LNCaP clone FGC (cell line): ENCODE measurements around the gene GTSE1.

Experiments used
- DNase-seq: peaks from one replicate; pipeline ENCODE4 v3.0.0-alpha.2; 2011; ENCODE audit warnings: low read depth
- H3K4me3 ChIP-seq: 2 replicates; pipeline ENCODE4 v1.5.1; 2011; ENCODE audit warnings: mild to moderate bottlenecking, low read depth, low read length, control low read depth
- TF ChIP-seq, protein P1 (sequence below): IDR thresholded peaks from 2 replicates; pipeline ENCODE4 v1.5.1; 2012; ENCODE audit warnings: mild to moderate bottlenecking; ENCODE audit not compliant: control insufficient read depth, insufficient read depth; ENCODE audit errors: extremely low read depth

Gene GTSE1

DNA sequence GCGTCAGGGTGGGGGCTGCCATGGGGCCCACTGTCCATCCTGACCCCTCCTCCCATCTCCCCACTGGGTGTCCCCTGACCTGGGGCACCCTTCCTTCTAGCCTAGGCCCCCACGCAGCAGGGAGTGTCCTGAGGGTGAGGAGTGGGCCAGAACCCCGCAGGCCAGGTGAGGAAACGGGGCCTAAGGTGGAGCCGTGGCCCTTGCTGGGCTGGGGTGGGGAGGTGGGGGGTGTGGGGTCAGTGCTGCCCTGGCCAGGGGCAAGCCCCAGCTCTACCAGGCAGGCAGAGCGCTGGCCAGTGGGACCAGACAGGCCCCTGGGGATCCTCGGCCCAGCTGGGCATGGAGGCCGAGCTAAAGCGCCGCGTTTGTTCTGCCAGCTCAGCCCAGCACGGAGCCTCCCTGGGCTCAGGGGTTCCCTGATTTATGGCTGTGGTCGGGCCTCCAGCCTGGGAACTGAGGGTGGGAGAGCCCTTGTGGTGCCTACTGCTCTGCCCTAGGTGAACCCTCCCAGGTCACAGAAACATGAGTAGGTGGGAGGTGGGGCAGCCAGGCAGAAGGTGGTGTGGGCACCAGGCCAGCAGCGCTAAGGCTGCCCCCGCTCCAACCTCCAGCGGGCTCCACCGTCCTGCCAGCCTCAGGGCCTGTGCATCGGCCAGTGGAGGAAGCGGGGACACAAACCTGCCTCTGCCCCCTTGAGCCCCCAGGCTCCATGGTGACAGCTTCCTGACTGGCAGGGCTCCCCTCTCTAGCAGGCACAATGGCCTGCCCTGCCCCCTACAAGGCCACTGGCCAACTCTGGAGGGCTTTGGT lies 61.2 kb downstream of the GTSE1 start:
- no peak overlapping the region for H3K4me3 ChIP-seq
- no peak for DNase-seq
- TF ChIP-seq, protein P1, sequence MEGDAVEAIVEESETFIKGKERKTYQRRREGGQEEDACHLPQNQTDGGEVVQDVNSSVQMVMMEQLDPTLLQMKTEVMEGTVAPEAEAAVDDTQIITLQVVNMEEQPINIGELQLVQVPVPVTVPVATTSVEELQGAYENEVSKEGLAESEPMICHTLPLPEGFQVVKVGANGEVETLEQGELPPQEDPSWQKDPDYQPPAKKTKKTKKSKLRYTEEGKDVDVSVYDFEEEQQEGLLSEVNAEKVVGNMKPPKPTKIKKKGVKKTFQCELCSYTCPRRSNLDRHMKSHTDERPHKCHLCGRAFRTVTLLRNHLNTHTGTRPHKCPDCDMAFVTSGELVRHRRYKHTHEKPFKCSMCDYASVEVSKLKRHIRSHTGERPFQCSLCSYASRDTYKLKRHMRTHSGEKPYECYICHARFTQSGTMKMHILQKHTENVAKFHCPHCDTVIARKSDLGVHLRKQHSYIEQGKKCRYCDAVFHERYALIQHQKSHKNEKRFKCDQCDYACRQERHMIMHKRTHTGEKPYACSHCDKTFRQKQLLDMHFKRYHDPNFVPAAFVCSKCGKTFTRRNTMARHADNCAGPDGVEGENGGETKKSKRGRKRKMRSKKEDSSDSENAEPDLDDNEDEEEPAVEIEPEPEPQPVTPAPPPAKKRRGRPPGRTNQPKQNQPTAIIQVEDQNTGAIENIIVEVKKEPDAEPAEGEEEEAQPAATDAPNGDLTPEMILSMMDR = no peak

DNA sequence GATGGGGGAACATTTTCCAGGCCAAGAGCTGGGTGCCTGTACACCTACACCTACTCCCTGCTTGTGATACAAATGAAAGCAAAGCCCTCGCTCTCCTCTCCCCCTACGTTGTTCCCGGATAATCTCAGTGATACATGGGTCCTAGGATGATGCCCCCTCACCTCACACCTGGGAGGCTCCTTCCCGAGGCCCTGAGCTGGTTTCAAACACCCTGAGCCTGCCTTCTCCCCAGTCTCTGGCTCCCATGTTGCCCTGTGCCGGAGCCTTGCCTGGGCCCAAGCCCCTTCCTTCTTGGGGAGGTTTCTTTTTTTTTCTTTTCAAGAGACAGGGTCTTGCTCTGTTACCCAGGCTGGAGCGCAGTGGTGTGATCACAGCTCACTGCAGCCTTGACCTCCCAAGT lies 62.1 kb downstream of the GTSE1 start:
- no peak overlapping the region for H3K4me3 ChIP-seq
- TF ChIP-seq, protein P1 = no peak
- DNase-seq = no peak

DNA sequence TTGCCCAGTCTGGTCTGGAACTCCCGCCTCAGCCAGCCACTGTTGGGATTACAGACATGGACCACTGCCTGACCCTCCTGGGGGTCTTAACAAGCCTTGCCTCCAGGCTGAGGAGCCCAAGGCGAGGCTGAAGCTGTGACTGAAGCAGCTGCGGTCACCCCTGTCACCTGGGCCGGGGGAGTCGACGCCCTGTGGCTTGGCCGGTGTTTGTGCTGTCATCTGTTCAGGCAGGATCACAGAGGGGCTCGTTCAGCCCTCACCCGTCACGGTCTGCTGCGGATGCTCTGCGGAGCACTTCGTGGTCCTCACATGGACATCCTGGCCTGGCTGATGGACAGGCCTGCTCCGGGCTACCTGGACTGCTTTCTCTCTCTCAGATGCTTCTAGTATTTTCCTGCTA lies 62.7 kb downstream of the GTSE1 start:
- DNase-seq = no peak
- H3K4me3 ChIP-seq = no peak overlapping the region
- TF ChIP-seq, protein P1 = no peak

DNA sequence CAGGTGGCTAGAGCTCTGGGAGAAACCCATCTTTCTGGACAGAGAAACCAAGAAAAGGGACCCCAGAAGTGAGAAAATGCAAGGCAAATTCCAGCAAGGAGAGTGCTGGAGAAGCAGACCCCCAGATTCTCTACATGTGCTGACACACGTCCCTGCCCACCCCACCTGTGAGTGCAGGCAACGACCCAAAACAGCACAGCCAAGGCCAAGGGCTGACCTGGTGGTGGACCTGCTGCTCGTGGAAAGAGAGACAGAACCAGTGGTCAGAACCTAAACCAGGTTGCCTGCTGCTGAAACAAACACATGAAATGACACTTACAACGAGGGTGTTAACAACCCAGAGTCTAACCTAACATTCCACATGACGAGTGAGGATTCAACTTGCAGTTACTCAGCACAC lies 63.4 kb downstream of the GTSE1 start:
- no peak overlapping the region for H3K4me3 ChIP-seq
- TF ChIP-seq, protein P1 = no peak
- no peak for DNase-seq

DNA sequence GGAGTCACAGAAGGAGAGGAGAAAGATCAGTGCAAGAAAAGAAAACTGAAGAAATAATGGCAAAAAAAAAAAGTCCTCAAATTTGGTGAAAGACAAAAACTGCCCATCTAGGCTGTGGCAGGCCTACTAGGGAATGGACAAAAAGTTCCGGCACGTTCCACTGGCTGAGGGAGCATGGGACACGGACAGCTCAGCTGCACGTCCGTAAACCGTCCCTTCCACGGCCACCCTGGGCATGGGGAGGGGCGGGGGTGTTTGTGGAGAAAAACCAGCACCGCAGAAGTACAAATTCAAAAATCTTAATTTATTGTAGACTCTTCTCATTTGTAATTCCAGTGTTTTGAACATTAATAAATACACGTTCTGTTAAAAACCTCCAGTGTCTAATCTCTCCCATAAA lies 64.2 kb downstream of the GTSE1 start:
- H3K4me3 ChIP-seq = no peak overlapping the region
- TF ChIP-seq, protein P1 = no peak
- no peak for DNase-seq

DNA sequence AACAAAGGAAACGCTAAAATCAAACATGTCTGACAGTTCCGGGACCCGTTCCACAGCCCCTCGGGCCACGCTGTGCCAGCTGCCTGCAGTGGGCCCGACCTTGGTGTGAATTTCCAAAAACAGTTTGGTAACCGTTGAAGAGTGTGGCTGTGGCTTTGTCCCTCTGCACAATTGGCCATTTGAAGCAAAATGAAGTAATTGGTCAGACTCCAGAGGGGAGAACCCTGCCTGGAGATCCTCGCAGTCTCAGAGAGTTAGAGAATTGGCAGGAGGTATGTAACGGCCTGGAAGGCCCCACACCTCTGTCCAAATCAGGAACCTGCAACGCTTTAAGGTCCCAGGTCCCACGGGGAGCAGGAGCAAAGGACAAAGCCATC lies 65.1 kb downstream of the GTSE1 start:
- TF ChIP-seq, protein P1 = no peak
- no peak overlapping the region for H3K4me3 ChIP-seq
- DNase-seq = no peak
